OCI-LY7 (cell line): Measurements from ENCODE around the gene PRRT4.

Experiments used
- EZH2phosphoT487 ChIP-seq: fragments of 200-600 bp; sonication (generic); IDR thresholded peaks from 2 replicates; pipeline ENCODE4 v1.6.1; 2018; ENCODE audit warnings: low read depth, borderline replicate concordance, mild to moderate bottlenecking, mixed run types, antibody characterized with exemption, low read length, moderate library complexity, mixed read lengths
- TF ChIP-seq, protein P1 (sequence below): fragments of 200-600 bp; sonication (generic); conservative IDR thresholded peaks from 2 replicates; pipeline ENCODE4 v1.5.1; 2014; ENCODE audit warnings: mild to moderate bottlenecking, antibody characterized with exemption, low read length, moderate library complexity, mixed read lengths

DNA sequence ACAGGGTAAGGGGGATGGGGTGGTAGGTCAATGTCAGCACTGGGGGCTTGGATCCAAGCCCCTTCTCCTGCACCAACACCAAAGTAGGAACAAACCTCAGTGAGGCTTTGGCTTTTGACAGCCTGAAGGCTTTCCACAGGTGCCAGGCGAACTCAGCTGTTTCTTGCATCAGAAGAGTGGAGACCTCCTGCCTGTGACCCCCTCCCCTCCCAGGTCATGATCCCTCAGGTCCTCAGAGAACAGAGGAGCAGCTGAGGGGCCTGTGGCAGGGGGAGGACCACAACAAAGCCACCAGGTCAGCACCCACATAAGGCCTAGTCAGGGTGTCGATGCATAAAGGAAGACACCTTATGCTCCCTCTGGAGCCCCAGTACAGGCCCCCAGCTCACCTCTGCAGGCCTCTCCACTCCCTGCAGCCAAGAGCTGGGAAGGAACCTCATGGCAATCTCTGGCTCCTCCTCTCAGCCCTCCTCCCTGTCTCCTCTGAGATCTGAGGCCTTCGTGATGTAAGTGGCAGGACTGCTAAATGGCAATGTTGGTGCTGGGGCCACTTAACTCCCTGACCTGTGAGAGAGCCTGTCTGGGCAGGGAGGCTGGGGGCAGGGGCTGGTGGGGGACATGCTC lies 19.1 kb upstream of the PRRT4 start:
- TF ChIP-seq, protein P1, sequence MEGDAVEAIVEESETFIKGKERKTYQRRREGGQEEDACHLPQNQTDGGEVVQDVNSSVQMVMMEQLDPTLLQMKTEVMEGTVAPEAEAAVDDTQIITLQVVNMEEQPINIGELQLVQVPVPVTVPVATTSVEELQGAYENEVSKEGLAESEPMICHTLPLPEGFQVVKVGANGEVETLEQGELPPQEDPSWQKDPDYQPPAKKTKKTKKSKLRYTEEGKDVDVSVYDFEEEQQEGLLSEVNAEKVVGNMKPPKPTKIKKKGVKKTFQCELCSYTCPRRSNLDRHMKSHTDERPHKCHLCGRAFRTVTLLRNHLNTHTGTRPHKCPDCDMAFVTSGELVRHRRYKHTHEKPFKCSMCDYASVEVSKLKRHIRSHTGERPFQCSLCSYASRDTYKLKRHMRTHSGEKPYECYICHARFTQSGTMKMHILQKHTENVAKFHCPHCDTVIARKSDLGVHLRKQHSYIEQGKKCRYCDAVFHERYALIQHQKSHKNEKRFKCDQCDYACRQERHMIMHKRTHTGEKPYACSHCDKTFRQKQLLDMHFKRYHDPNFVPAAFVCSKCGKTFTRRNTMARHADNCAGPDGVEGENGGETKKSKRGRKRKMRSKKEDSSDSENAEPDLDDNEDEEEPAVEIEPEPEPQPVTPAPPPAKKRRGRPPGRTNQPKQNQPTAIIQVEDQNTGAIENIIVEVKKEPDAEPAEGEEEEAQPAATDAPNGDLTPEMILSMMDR = no peak
- no peak for TF ChIP-seq EZH2phosphoT487
